ENCODE data around the gene TMC3.
A peak's percentile ranks its signal among the peaks of the same experiment; 100 is the strongest.

Gene TMC3

DNA sequence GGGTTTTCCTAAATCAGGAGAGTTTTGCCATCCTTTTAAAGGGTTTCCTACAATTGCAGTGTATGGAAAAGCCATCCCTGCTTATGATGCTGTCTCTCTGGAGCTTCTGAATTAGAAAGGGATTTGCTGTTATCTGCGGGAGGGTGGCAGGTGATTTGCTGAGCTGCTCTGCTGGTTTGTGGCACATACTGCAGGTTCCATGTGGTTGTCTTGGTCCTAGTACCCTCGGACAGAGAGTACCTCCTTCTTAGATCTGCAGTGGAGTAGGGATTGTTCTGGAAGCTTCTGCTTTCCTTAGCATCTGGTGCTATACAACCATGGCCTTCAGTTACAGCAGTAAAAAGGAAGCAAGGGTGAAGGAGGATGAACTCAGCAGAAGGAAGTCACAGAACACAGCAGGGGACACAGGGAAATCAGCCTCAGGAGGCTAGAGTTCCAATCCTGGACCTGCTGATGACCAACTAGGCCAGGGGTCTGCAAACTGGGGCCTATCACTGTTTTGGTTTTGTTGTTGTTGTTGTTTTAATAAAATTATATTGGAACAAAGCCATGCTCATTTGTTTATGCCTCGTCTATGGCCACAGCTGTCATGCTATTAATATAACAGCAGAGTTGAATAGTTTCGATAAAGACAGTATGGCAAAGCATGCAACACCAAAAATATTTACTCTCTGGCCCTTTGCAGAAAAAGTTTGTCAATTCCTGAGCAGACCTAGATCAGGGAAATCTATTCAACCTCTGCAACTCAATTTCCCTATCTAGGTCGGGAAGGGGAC is 89.6 kb downstream of the TMC3 start:
- no peak for TF ChIP-seq CTCF (conservative IDR thresholded peaks at IDR 0.05)
- H3K27ac ChIP-seq: no peak overlapping the region

- TF ChIP-seq CTCF (conservative IDR thresholded peaks at IDR 0.05): no peak
- no peak overlapping the region for H3K27ac ChIP-seq
Measured at GRCh38 chr15:81282911-81283310, 91.1 kb downstream of the TMC3 start.

GRCh38 chr15:81282606-81282895 is 91.5 kb downstream of the TMC3 start:
- no peak for TF ChIP-seq CTCF (conservative IDR thresholded peaks at IDR 0.05)
- H3K27ac ChIP-seq: no peak overlapping the region

DNA sequence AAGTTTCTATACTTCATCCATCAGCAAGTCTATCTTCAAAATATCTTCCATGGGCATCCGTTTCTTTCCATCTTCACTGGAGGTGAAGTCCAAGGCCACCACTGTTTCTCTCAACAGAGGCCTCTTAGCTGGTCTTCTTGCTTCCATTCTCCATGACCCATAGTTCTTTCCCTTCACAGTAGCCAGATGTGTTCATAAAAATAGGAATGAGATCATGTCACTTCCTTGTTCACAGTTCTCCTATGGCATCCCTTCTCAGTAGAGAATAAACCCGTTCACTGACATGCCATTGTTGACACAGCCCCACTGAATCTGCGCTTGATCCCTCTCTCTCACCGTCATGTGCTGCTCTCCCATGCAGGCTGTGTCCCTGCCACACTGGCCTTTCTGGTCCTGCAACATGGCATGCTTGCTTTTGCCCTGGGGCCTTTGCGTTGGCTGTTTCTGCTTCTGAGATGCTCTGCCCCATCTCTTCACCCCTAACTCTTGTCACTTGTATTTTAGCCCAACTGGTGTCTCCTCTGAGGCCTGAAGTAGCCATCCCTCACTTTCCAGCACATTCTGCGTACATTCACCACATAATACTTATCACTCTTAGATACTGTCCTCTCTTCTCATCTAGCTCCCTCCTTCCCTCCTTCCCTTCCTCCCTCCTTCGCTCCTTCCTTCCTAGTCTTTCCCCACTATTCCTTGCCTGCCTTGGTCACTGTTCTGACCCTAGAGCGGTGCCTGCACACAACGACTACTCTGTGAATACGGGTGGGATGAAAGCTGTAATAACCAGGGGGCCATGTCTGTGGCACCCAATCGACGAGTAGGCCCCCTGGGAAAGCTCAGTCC is 92.0 kb downstream of the TMC3 start:
- TF ChIP-seq CTCF (conservative IDR thresholded peaks at IDR 0.05): no peak
- peak overlapping the region; percentile 84 for H3K27ac ChIP-seq

GRCh38 chr15:81281456-81281735 is 92.6 kb downstream of the TMC3 start:
- TF ChIP-seq CTCF (conservative IDR thresholded peaks at IDR 0.05): no peak
- H3K27ac ChIP-seq: peak overlapping the region; percentile 84

Measured in VCaP (cell line).